Chondrocyte (in vitro differentiated cells): ENCODE data around the gene SHD. TPM values are rescaled to one million over a fixed set of nuclear protein-coding genes. Genes with fewer than 3 reads are reported as not detected.

ENCODE experiments used
- DNase-seq: peaks from one replicate; pipeline ENCODE4 v3.0.0; 2021; ENCODE audit warnings: mixed read lengths, low spot score
- H3K27ac Mint-ChIP-seq: one replicate; pipeline ENCODE4 v1.8.0; 2021; ENCODE audit warnings: mild to moderate bottlenecking, moderate library complexity, mixed read lengths; ENCODE audit not compliant: unreplicated experiment
- H3K27me3 Mint-ChIP-seq: 2 replicates; pipeline ENCODE4 v1.8.0; 2021; ENCODE audit warnings: low read depth, mixed read lengths
- H3K36me3 Mint-ChIP-seq: 2 replicates; pipeline ENCODE4 v1.8.0; 2021; ENCODE audit warnings: low read depth, mixed read lengths
- H3K4me1 Mint-ChIP-seq: 2 replicates; pipeline ENCODE4 v1.8.0; 2021; ENCODE audit warnings: low read depth, mild to moderate bottlenecking, mixed read lengths
- H3K4me3 Mint-ChIP-seq: one replicate; pipeline ENCODE4 v1.8.0; 2021; ENCODE audit warnings: mild to moderate bottlenecking, moderate library complexity, mixed read lengths; ENCODE audit not compliant: unreplicated experiment
- H3K9me3 Mint-ChIP-seq: 2 replicates; pipeline ENCODE4 v1.8.0; 2021; ENCODE audit warnings: low read depth, mixed read lengths
- total RNA-seq: library from RNA; stranded (reverse); gene quantifications from 3 replicates; pipeline ENCODE4 v1.2.1, GENCODE V29; 2021
- TF ChIP-seq, protein P1 (sequence below): fragments of 200-600 bp; sonication (generic); IDR thresholded peaks from 2 replicates; pipeline ENCODE4 v1.5.0; 2021; ENCODE audit warnings: antibody characterized with exemption, mild to moderate bottlenecking, moderate library complexity

Gene SHD
- total RNA-seq, 1 donor from 2014 or later, result not detected

- no peak for DNase-seq
- peak overlapping the region; percentile 63 for H3K4me3 Mint-ChIP-seq
- no peaks in the 10 kb centered on the region for H3K27me3 Mint-ChIP-seq
- no peaks in the 10 kb centered on the region for H3K36me3 Mint-ChIP-seq
- H3K4me1 Mint-ChIP-seq, result peaks cover 11% of the 10 kb centered on the region
- H3K9me3 Mint-ChIP-seq, result peaks cover 3% of the 10 kb centered on the region
- peak overlapping the region; percentile 68 for H3K27ac Mint-ChIP-seq
- TF ChIP-seq, protein P1, sequence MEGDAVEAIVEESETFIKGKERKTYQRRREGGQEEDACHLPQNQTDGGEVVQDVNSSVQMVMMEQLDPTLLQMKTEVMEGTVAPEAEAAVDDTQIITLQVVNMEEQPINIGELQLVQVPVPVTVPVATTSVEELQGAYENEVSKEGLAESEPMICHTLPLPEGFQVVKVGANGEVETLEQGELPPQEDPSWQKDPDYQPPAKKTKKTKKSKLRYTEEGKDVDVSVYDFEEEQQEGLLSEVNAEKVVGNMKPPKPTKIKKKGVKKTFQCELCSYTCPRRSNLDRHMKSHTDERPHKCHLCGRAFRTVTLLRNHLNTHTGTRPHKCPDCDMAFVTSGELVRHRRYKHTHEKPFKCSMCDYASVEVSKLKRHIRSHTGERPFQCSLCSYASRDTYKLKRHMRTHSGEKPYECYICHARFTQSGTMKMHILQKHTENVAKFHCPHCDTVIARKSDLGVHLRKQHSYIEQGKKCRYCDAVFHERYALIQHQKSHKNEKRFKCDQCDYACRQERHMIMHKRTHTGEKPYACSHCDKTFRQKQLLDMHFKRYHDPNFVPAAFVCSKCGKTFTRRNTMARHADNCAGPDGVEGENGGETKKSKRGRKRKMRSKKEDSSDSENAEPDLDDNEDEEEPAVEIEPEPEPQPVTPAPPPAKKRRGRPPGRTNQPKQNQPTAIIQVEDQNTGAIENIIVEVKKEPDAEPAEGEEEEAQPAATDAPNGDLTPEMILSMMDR, result no peak
These were observed 58.9 kb downstream of the SHD start for GRCh38 chr19:4337906-4338440.

GRCh38 chr19:4338441-4339355, 59.6 kb downstream of the SHD start, which contains the start of gene STAP2:
STAP2 (minus strand) TSS chr19:4338827; CDS start chr19:4338753, 74 bp downstream.
- Mint-ChIP-seq H3K4me1 (peaks cover 11% of the 10 kb centered on the region), H3K36me3 (no peaks in the 10 kb centered on the region), H3K27me3 (no peaks in the 10 kb centered on the region), H3K9me3 (peaks cover 3% of the 10 kb centered on the region), H3K4me3 (peak within 1 kb of the TSS; percentile 63), H3K27ac (peak within 1 kb of the TSS; percentile 68)
- no peak for DNase-seq
- TF ChIP-seq, protein P1, result no peak

Other genes with a start within 250 kb of the SHD start
- gene ZBTB7A, start 212.4 kb upstream of the SHD start, total RNA-seq, result 29.4 to 29.9 TPM (median 29.5 TPM) in 3 replicates
- 131 to 168 TPM (median 158 TPM) in 3 replicates for gene MAP2K2, start 155.1 kb upstream of the SHD start, total RNA-seq
- gene CREB3L3, start 125.6 kb upstream of the SHD start, total RNA-seq, result not detected in 3 replicates
- gene SIRT6, start 96.7 kb upstream of the SHD start, total RNA-seq, result 19.5 to 21.9 TPM (median 19.7 TPM) in 3 replicates
- 0.47 to 1.3 TPM (median 0.92 TPM) in 3 replicates for gene ANKRD24, start 96.6 kb upstream of the SHD start, total RNA-seq
- 1.2 to 2.6 TPM (median 1.2 TPM) in 3 replicates for gene EBI3, start 49.7 kb upstream of the SHD start, total RNA-seq
- 12.2 to 13.7 TPM (median 13.3 TPM) in 3 replicates for gene YJU2, start 32.2 kb upstream of the SHD start, total RNA-seq
- not detected in 3 replicates for gene TMIGD2, start 23.1 kb downstream of the SHD start, total RNA-seq
- 8.8 to 13.7 TPM (median 11.6 TPM) in 3 replicates for gene FSD1, start 25.3 kb downstream of the SHD start, total RNA-seq
- gene STAP2, start 59.6 kb downstream of the SHD start, total RNA-seq, result 0.85 to 2.0 TPM (median 1.0 TPM) in 3 replicates
- gene MPND, start 64.3 kb downstream of the SHD start, total RNA-seq, result 13.6 to 14.9 TPM (median 14.1 TPM) in 3 replicates
- 96.3 to 103 TPM (median 96.6 TPM) in 3 replicates for gene SH3GL1, start 121.3 kb downstream of the SHD start, total RNA-seq
- 6.6 to 20.5 TPM (median 7.1 TPM) in 3 replicates for gene CHAF1A, start 123.4 kb downstream of the SHD start, total RNA-seq
- 83.7 to 90.2 TPM (median 86.9 TPM) in 3 replicates for gene UBXN6, start 178.5 kb downstream of the SHD start, total RNA-seq
- 50.0 to 66.5 TPM (median 51.7 TPM) in 3 replicates for gene HDGFL2, start 193.0 kb downstream of the SHD start, total RNA-seq
- 0.05 TPM in 2 of 3 replicates, not detected in the other for gene PLIN4, start 239.2 kb downstream of the SHD start, total RNA-seq